H9 (cell line): ENCODE data around the gene ELP1. TPM values are rescaled to one million over a fixed set of nuclear protein-coding genes. Genes with fewer than 3 reads are reported as not detected.

Source experiments
- DNase-seq: peaks from one replicate; pipeline ENCODE4 v3.0.0-alpha.2; 2017
- H2AFZ ChIP-seq: one replicate; pipeline ENCODE4 v1.6.1; 2013; ENCODE audit warnings: mild to moderate bottlenecking, low read length, control low read depth, moderate library complexity
- H2AK5ac ChIP-seq: 2 replicates; pipeline ENCODE4 v1.6.1; 2013; ENCODE audit warnings: low read length, control low read depth, mixed read lengths; ENCODE audit not compliant: insufficient read length
- H2BK120ac ChIP-seq: one replicate; pipeline ENCODE4 v1.6.1; 2013; ENCODE audit warnings: low read depth, mild to moderate bottlenecking, low read length, control low read depth, inconsistent platforms; ENCODE audit not compliant: poor library complexity, severe bottlenecking
- H2BK12ac ChIP-seq: 2 replicates; pipeline ENCODE4 v1.6.1; 2013; ENCODE audit warnings: low read length, control low read depth, mixed read lengths, low read depth; ENCODE audit not compliant: insufficient read length
- H2BK15ac ChIP-seq: 2 replicates; pipeline ENCODE4 v1.6.1; 2013; ENCODE audit warnings: low read depth, low read length, control low read depth
- H2BK20ac ChIP-seq: one replicate; pipeline ENCODE4 v1.6.1; 2013; ENCODE audit warnings: low read depth, mild to moderate bottlenecking, low read length, control low read depth, inconsistent platforms; ENCODE audit not compliant: poor library complexity, severe bottlenecking
- H2BK5ac ChIP-seq: 2 replicates; pipeline ENCODE4 v1.6.1; 2013; ENCODE audit warnings: low read length, control low read depth, mixed read lengths; ENCODE audit not compliant: insufficient read length
- H3K14ac ChIP-seq: 2 replicates; pipeline ENCODE4 v1.6.1; 2013; ENCODE audit warnings: low read length, control low read depth; ENCODE audit not compliant: insufficient read depth
- H3K18ac ChIP-seq: 2 replicates; pipeline ENCODE4 v1.6.1; 2013; ENCODE audit warnings: low read depth, mild to moderate bottlenecking, mixed read lengths, low read length, control low read depth; ENCODE audit not compliant: insufficient read length
- H3K23ac ChIP-seq: 2 replicates; pipeline ENCODE4 v1.6.1; 2013; ENCODE audit warnings: low read length, control low read depth, mixed read lengths, low read depth; ENCODE audit not compliant: insufficient read length
- H3K23me2 ChIP-seq: 2 replicates; pipeline ENCODE4 v1.6.1; 2013; ENCODE audit warnings: low read depth, mild to moderate bottlenecking, mixed read lengths, low read length, control low read depth; ENCODE audit not compliant: insufficient read length, poor library complexity, severe bottlenecking
- H3K27ac ChIP-seq: 2 replicates; pipeline ENCODE4 v1.5.1; 2013; ENCODE audit warnings: low read length, control low read depth, mixed read lengths, low read depth; ENCODE audit not compliant: insufficient read length
- H3K27me3 ChIP-seq: 2 replicates; pipeline ENCODE4 v1.6.1; 2013; ENCODE audit warnings: low read length, control low read depth, inconsistent platforms; ENCODE audit not compliant: insufficient read depth
- H3K4ac ChIP-seq: 2 replicates; pipeline ENCODE4 v1.6.1; 2013; ENCODE audit warnings: low read depth, mild to moderate bottlenecking, control low read depth, inconsistent platforms, low read length, moderate library complexity
- H3K4me1 ChIP-seq: 2 replicates; pipeline ENCODE4 v1.6.1; 2013; ENCODE audit warnings: low read length, control low read depth, inconsistent platforms; ENCODE audit not compliant: insufficient read depth
- H3K4me2 ChIP-seq: 2 replicates; pipeline ENCODE4 v1.6.1; 2013; ENCODE audit warnings: low read length, control low read depth, mixed read lengths; ENCODE audit not compliant: insufficient read length, insufficient read depth
- H3K56ac ChIP-seq: 2 replicates; pipeline ENCODE4 v1.6.1; 2013; ENCODE audit warnings: low read depth, mild to moderate bottlenecking, mixed read lengths, low read length, control low read depth; ENCODE audit not compliant: insufficient read length
- H3K79me1 ChIP-seq: 2 replicates; pipeline ENCODE4 v1.6.1; 2013; ENCODE audit warnings: low read depth, mild to moderate bottlenecking, moderate library complexity, low read length, control low read depth, inconsistent platforms; ENCODE audit not compliant: insufficient read depth, poor library complexity, severe bottlenecking
- H3K79me2 ChIP-seq: 2 replicates; pipeline ENCODE4 v1.6.1; 2013; ENCODE audit warnings: low read length, control low read depth, inconsistent platforms; ENCODE audit not compliant: insufficient read depth
- H3K9ac ChIP-seq: 2 replicates; pipeline ENCODE4 v1.6.1; 2013; ENCODE audit warnings: low read length, control low read depth, mixed read lengths; ENCODE audit not compliant: insufficient read length; ENCODE audit errors: extremely low read depth
- H3K9me3 ChIP-seq: one replicate; pipeline ENCODE4 v1.6.1; 2013; ENCODE audit warnings: low read depth, low read length, inconsistent platforms; ENCODE audit not compliant: control insufficient read depth
- H3T11ph ChIP-seq: one replicate; pipeline ENCODE4 v1.6.1; 2013; ENCODE audit warnings: mild to moderate bottlenecking, low read length, control low read depth, inconsistent platforms
- H4K20me1 ChIP-seq: one replicate; pipeline ENCODE4 v1.6.1; 2013; ENCODE audit not compliant: control insufficient read depth, insufficient read length, insufficient read depth
- H4K5ac ChIP-seq: 2 replicates; pipeline ENCODE4 v1.6.1; 2013; ENCODE audit warnings: low read depth, mild to moderate bottlenecking, mixed read lengths, low read length, control low read depth; ENCODE audit not compliant: insufficient read length
- H4K8ac ChIP-seq: replicated peaks from 2 replicates; pipeline ENCODE4 v1.6.1; 2013; ENCODE audit warnings: low read length, control low read depth, mixed read lengths, low read depth; ENCODE audit not compliant: insufficient read length
- H4K91ac ChIP-seq: 2 replicates; pipeline ENCODE4 v1.6.1; 2013; ENCODE audit warnings: low read depth, mild to moderate bottlenecking, moderate library complexity, mixed read lengths, low read length, control low read depth; ENCODE audit not compliant: insufficient read length
- H3K27ac Mint-ChIP-seq, 3 experiments: 2 replicates in 2 of 3; 3 replicates in 1 of 3; pipeline ENCODE4 v1.8.0; 2020 to 2021; ENCODE audit warnings: mixed read lengths in 3 of 3, mild to moderate bottlenecking in 1 of 3, moderate library complexity in 1 of 3
- H3K27me3 Mint-ChIP-seq: 2 replicates; pipeline ENCODE4 v1.8.0; 2021; ENCODE audit warnings: low read depth, mild to moderate bottlenecking, moderate library complexity, mixed read lengths
- H3K36me3 Mint-ChIP-seq, 3 experiments: 2 replicates in 2 of 3; 3 replicates in 1 of 3; pipeline ENCODE4 v1.8.0; 2020 to 2021; ENCODE audit warnings: low read depth in 3 of 3, mixed read lengths in 3 of 3; ENCODE audit not compliant: insufficient read depth in 1 of 3
- H3K4me1 Mint-ChIP-seq, 2 experiments: 2 replicates each; pipeline ENCODE4 v1.8.0; 2020; ENCODE audit warnings: mixed read lengths in 2 of 2
- H3K4me3 Mint-ChIP-seq, 2 experiments: 2 replicates in 1 of 2; 3 replicates in 1 of 2; pipeline ENCODE4 v1.8.0; 2020 to 2021; ENCODE audit warnings: mild to moderate bottlenecking in 2 of 2, mixed read lengths in 2 of 2, moderate library complexity in 1 of 2
- H3K9me3 Mint-ChIP-seq, 2 experiments: 2 replicates in 1 of 2; 3 replicates in 1 of 2; pipeline ENCODE4 v1.8.0; 2020; ENCODE audit warnings: mild to moderate bottlenecking in 2 of 2, mixed read lengths in 2 of 2, moderate library complexity in 1 of 2
- CTCF ChIP-seq: fragments of 200-600 bp; sonication (generic); conservative IDR thresholded peaks from 3 replicates; pipeline ENCODE4 v1.8.0; 2021; ENCODE audit warnings: antibody characterized with exemption, mild to moderate bottlenecking
- WGBS: extraction: QIAGEN DNeasy Blood & Tissue Kit; methylation state at CpG from one replicate; pipeline ENCODE4 v1.1.7; 2013; ENCODE audit warnings: missing lambda C conversion rate, low lambda C conversion rate, mixed read lengths; ENCODE audit not compliant: insufficient read length; ENCODE audit errors: extremely low coverage; 5-methylcytosine and 5-hydroxymethylcytosine counted together
- total RNA-seq: library from RNA; stranded (reverse); gene quantifications from 2 replicates; pipeline ENCODE4 v1.2.1, GENCODE V29; 2021

The ELP1 gene
- total RNA-seq, 1 experiment from 2014 or later: 38.7 TPM

GRCh38 chr9:108864446-108864845 is 69.5 kb downstream of the ELP1 start:
- Histone ChIP-seq H3K23me2 (no peaks in the 10 kb centered on the region), H3K14ac (no peak overlapping the region), H2BK5ac (no peak overlapping the region), H3T11ph (no peak overlapping the region), H3K79me1 (no peaks in the 10 kb centered on the region), H4K91ac (no peak overlapping the region), H2AK5ac (no peak overlapping the region), H3K56ac (no peak overlapping the region), H3K9me3 (no peaks in the 10 kb centered on the region), H3K23ac (no peak overlapping the region), H2AFZ (no peak overlapping the region), H2BK20ac (no peak overlapping the region), H3K18ac (no peak overlapping the region), H4K5ac (no peak overlapping the region), H3K4me1 (no peaks in the 10 kb centered on the region), H4K8ac (no peak overlapping the region), H3K4me2 (no peak overlapping the region), H4K20me1 (no peaks in the 10 kb centered on the region), H2BK12ac (no peak overlapping the region), H3K79me2 (no peaks in the 10 kb centered on the region), H3K9ac (no peak overlapping the region), H3K27ac (no peak overlapping the region), H3K4ac (no peak overlapping the region), H2BK15ac (no peak overlapping the region), H2BK120ac (no peak overlapping the region), H3K27me3 (no peaks in the 10 kb centered on the region)
- Mint-ChIP-seq H3K36me3 (peaks cover 4 to 25% (median 4%) of the 10 kb centered on the region in 3 experiments; a peak in 4 of 7 replicates), H3K27me3 (no peaks in the 10 kb centered on the region; the same call in 1 of the 2 replicates), H3K4me3 (no peak overlapping the region), H3K4me1 (no peaks in the 10 kb centered on the region), H3K9me3 (no peaks in the 10 kb centered on the region), H3K27ac (no peak overlapping the region)
- WGBS: no CpG with 5 or more reads among the region's 3 CpGs
- DNase-seq: no peak
- peak; percentile 26; the same call in 1 of the 3 replicates for TF ChIP-seq CTCF
